ENCODE data around the gene SPINT2. TPM values are rescaled to one million over a fixed set of nuclear protein-coding genes. Genes with fewer than 3 reads are reported as not detected.

Gene SPINT2
- total RNA-seq, 2 donors from 2014 or later: 415 to 487 TPM

GRCh38 chr19:38270587-38271167 is 6.3 kb downstream of the SPINT2 start:
- H3K4me3 ChIP-seq (ENCODE audit: low read length): peak overlapping the region; percentile 55
- DNase-seq: no peak
- H3K9me3 Mint-ChIP-seq: no peaks in the 10 kb centered on the region
- H3K4me1 ChIP-seq (ENCODE audit: control insufficient read depth, insufficient read depth, low read length): peaks cover 11% of the 10 kb centered on the region
- H3K4me3 Mint-ChIP-seq: peak overlapping the region; percentile 16
- H3K27ac Mint-ChIP-seq: peak overlapping the region; percentile 71
- peaks cover 15% of the 10 kb centered on the region for H3K36me3 Mint-ChIP-seq (ENCODE audit: low read depth)
- WGBS, 2 experiments (ENCODE audit: insufficient coverage in 1 of 2, insufficient read length in 1 of 2): 73 to 79% methylated on average over 5 of the region's 5 CpGs
- H3K27me3 ChIP-seq (ENCODE audit: control insufficient read depth, insufficient read depth, low read length, poor library complexity, severe bottlenecking): no peaks in the 10 kb centered on the region
- no peaks in the 10 kb centered on the region for H3K9me3 ChIP-seq (ENCODE audit: control insufficient read depth, low read length)
- H3K4me1 Mint-ChIP-seq: peaks cover 75% of the 10 kb centered on the region
- H3K27me3 Mint-ChIP-seq (ENCODE audit: insufficient read depth): no peaks in the 10 kb centered on the region
- no peak for TF ChIP-seq CTCF (conservative IDR thresholded peaks at IDR 0.05)
- H3K27ac ChIP-seq (ENCODE audit: low read depth, low read length): peak overlapping the region; percentile 34
- peaks cover 12% of the 10 kb centered on the region for H3K36me3 ChIP-seq (ENCODE audit: control insufficient read depth, insufficient read depth, low read length)
- H3K9ac ChIP-seq (ENCODE audit: extremely low read depth, low read length, poor library complexity, severe bottlenecking): peak overlapping the region; percentile 17

- H3K27me3 Mint-ChIP-seq (ENCODE audit: insufficient read depth): no peaks in the 10 kb centered on the region
- Histone ChIP-seq H3K4me3 (ENCODE audit: low read length) (peak overlapping the region; percentile 60), H3K9ac (ENCODE audit: extremely low read depth, low read length, poor library complexity, severe bottlenecking) (no peak overlapping the region), H3K27me3 (ENCODE audit: control insufficient read depth, insufficient read depth, low read length, poor library complexity, severe bottlenecking) (no peaks in the 10 kb centered on the region), H3K9me3 (ENCODE audit: control insufficient read depth, low read length) (no peaks in the 10 kb centered on the region), H3K36me3 (ENCODE audit: control insufficient read depth, insufficient read depth, low read length) (peaks cover 19% of the 10 kb centered on the region), H3K4me1 (ENCODE audit: control insufficient read depth, insufficient read depth, low read length) (peaks cover 7% of the 10 kb centered on the region), H3K27ac (ENCODE audit: low read depth, low read length) (no peak overlapping the region)
- peaks cover 61% of the 10 kb centered on the region for H3K4me1 Mint-ChIP-seq
- peaks cover 24% of the 10 kb centered on the region for H3K36me3 Mint-ChIP-seq (ENCODE audit: low read depth)
- peak overlapping the region; percentile 85 for H3K27ac Mint-ChIP-seq
- WGBS, 2 experiments (ENCODE audit: insufficient coverage in 1 of 2, insufficient read length in 1 of 2): 78 to 87% methylated on average over 2 of the region's 2 CpGs
- H3K9me3 Mint-ChIP-seq: no peaks in the 10 kb centered on the region
- no peak for TF ChIP-seq CTCF (conservative IDR thresholded peaks at IDR 0.05)
- no peak for DNase-seq
- peak overlapping the region; percentile 1 for H3K4me3 Mint-ChIP-seq
Measured at GRCh38 chr19:38273499-38273898, 9.1 kb downstream of the SPINT2 start.

- H3K27ac Mint-ChIP-seq: peak overlapping the region; percentile 64
- DNase-seq: no peak
- TF ChIP-seq CTCF (conservative IDR thresholded peaks at IDR 0.05): no peak
- Histone ChIP-seq H3K27me3 (ENCODE audit: control insufficient read depth, insufficient read depth, low read length, poor library complexity, severe bottlenecking) (no peaks in the 10 kb centered on the region), H3K27ac (ENCODE audit: low read depth, low read length) (no peak overlapping the region), H3K9me3 (ENCODE audit: control insufficient read depth, low read length) (no peaks in the 10 kb centered on the region), H3K4me1 (ENCODE audit: control insufficient read depth, insufficient read depth, low read length) (peaks cover 7% of the 10 kb centered on the region), H3K4me3 (ENCODE audit: low read length) (no peak overlapping the region), H3K9ac (ENCODE audit: extremely low read depth, low read length, poor library complexity, severe bottlenecking) (no peak overlapping the region), H3K36me3 (ENCODE audit: control insufficient read depth, insufficient read depth, low read length) (peaks cover 27% of the 10 kb centered on the region)
- H3K27me3 Mint-ChIP-seq (ENCODE audit: insufficient read depth): no peaks in the 10 kb centered on the region
- no peaks in the 10 kb centered on the region for H3K9me3 Mint-ChIP-seq
- H3K4me3 Mint-ChIP-seq: no peak overlapping the region
- peaks cover 28% of the 10 kb centered on the region for H3K36me3 Mint-ChIP-seq (ENCODE audit: low read depth)
- peaks cover 52% of the 10 kb centered on the region for H3K4me1 Mint-ChIP-seq
- 91 to 95% methylated on average over 7 to 8 of the region's 9 CpGs for WGBS, 2 experiments (ENCODE audit: insufficient coverage in 1 of 2, insufficient read length in 1 of 2)
Measured at GRCh38 chr19:38274739-38275138, 10.4 kb downstream of the SPINT2 start.
